Amygdala (tissue), 56 donors: ENCODE measurements around the gene KCNMB4.

Source experiments
- DNase-seq, 56 donors: peaks; one replicate each; lab custom pipeline; 2025; lab: John Stamatoyannopoulos, UW

The KCNMB4 gene

GRCh38 chr12:70427611-70428010 lies 61.5 kb downstream of the KCNMB4 start:
- no peak for DNase-seq

GRCh38 chr12:70430400-70430799 lies 64.3 kb downstream of the KCNMB4 start:
- no peak for DNase-seq

- DNase-seq, result no peak
Observed at GRCh38 chr12:70436836-70437235, 70.7 kb downstream of the KCNMB4 start.

GRCh38 chr12:70443062-70443673 lies 77.1 kb downstream of the KCNMB4 start:
- no peak for DNase-seq

DNA sequence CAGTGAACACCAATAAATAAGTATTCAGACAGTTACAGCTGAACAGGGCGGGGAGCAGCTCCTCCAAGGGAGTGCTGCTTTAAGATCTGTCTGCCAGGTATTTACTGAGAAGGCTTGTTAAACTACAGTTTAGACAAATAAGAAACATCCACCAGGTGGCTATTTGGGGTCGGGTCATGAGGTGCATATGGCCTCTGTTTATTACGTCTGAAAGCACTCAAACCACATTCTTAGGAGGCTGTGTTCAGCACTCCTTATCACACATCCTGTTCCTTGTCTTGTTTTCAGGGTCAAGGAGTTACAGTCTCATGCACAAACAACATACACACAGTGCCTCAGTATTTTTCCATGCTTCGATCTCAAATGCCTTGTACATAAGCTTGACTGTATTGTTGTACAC lies 78.8 kb downstream of the KCNMB4 start:
- no peak for DNase-seq

GRCh38 chr12:70448371-70448770 lies 82.3 kb downstream of the KCNMB4 start:
- no peak for DNase-seq

- DNase-seq, result no peak
Observed at GRCh38 chr12:70449074-70449752, 83.1 kb downstream of the KCNMB4 start.

DNA sequence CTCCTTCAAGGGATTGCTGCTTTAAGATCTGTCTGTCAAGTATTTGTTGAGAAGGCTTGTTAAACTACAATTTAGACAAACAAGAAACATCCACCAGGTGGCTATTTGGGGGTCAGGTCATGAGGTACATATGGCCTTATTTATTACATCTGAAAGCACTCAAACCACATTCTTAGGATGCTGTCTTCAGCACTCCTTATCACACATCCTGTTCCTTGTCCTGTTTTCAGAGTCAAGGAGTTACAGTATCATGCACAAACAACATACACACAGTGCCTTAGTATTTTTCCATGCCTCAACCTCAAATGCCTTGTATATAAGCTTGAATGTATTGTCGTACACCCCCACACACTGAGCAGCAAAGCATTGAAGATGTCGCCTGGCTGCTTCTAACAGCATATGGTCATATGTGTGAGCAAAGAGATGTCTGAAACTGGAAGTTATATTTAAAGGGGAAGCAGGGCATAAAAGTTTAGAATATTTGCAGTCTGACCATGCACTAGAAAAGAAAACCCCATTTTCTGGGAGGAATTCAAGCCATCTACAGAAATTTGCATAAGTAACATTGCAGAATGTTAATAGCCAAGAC lies 83.8 kb downstream of the KCNMB4 start:
- no peak for DNase-seq

DNA sequence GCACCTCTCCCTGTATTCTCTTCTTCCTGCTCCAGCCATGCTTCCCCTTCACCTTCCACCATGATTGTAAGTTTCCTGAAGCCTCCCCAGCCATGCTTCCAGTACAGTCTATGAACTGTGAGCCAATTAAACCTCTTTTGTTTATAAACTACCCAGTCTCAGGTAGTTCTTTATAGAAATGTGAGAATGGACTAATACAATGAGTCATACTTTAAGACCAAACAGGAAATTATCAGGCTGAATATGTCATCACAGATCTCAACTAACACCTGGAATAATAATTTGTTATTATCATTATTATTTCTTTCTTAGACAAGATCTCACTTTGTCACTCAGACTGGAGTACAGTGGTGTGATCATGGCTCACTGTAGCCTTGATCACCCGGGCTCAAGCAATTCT lies 85.4 kb downstream of the KCNMB4 start:
- DNase-seq, result no peak

DNA sequence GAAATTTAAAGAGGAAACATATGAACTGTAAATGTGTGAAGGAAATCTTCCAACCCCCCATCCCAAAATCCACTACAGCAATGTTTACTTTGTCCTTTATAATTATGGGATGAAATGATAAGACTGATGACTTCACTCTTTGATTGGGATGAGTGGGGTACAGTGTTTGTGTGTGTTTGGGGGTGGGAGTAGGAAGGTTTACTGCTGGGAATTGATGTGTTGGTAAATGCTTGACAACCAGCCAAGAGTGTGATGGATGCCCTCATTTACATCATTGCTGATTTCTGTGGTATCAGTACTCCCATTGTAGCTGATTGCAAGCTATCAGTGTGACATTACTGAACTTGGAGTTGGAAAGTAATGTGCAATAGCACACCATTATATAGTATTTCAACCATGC lies 90.9 kb downstream of the KCNMB4 start:
- DNase-seq, result no peak

DNA sequence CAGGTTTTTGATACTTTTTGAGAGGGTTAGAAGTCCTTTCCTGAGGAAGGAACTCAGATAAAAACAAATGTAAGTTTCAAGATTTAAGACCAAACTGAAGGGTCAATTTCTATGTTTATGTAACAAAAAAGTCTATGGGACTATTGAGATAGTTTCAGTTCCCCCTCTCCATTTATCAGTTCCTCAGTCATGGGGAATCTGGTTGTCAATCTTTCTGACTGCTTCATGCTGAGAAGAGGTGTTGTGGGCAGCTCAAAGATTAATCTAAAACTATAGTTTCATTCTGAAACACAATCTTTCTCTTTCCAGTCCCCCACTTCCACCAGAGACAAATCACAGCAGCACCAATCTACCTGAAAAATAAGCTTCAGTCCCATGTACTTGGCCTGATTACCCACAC lies 93.7 kb downstream of the KCNMB4 start:
- DNase-seq, result no peak

GRCh38 chr12:70463997-70464396 lies 97.9 kb downstream of the KCNMB4 start:
- no peak for DNase-seq

GRCh38 chr12:70466753-70467152 lies 100.7 kb downstream of the KCNMB4 start:
- no peak for DNase-seq

DNA sequence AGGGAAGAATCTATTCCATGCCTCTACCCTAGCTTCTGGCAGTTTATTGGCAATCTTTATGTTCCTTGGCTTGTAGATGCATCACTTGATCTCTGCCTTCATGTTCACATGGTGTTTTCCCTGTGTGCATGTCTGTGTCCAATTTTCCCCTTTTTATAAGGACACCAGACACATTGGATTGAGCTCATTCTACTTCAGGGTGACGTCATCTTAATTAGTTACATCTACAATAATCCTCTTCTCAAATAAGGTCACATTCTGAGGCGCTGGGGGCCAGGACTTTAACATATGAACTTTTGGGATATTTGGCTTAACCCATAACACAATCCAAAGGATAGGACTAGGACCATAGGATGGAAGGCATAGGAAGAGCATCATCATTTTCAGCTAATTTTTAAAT lies 101.4 kb downstream of the KCNMB4 start:
- DNase-seq, result no peak

- no peak for DNase-seq
Observed at GRCh38 chr12:70467918-70468733, 102.0 kb downstream of the KCNMB4 start.

GRCh38 chr12:70468741-70469140 lies 102.7 kb downstream of the KCNMB4 start:
- DNase-seq, result no peak

- DNase-seq, result no peak
Observed at GRCh38 chr12:70469221-70469820, 103.2 kb downstream of the KCNMB4 start.

DNA sequence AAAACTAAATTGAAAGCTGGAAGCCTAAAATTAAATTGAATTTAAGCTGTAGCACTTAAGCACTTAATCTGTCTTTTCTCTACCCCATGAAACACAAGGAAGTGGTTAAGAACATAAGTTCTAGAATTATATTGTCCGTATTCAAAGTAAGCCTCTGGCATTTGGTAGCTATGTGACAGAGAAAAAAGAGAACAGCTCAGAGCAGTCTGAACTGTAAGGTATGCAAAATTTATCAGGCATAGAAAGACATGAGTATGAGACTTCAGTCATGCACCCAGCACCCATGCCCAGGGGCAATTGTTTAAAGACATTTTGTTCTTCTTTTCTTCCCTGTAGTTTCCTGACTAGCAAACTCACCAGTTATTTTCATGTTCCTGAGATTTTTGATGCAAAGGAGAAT lies 116.7 kb downstream of the KCNMB4 start:
- DNase-seq, result no peak
